CD4-positive, alpha-beta T cell treated with Interleukin-1 beta for 1 hour (primary cell): ENCODE results near the gene SLC51B.
A peak's percentile ranks its signal among the peaks of the same experiment; 100 is the strongest.
"Not testable (repeated sequence)": the region's sequence is repeated elsewhere in the genome, so short reads cannot be mapped to it uniquely, and the experiment has no call there.

ENCODE experiments used
- DNase-seq, 2 donors: peaks; one replicate each; pipeline ENCODE4 v3.0.0-alpha.2; 2020 to 2022

SLC51B gene

GRCh38 chr15:65042776-65043327, 2.3 kb upstream of the SLC51B start:
- no peak for DNase-seq

GRCh38 chr15:65044218-65044617, 969 bp upstream of the SLC51B start:
- DNase-seq: not testable (repeated sequence)

GRCh38 chr15:65048241-65048640, 3.1 kb downstream of the SLC51B start:
- DNase-seq: no peak

- peak; percentile 88 to 92 for DNase-seq
These were observed 4.2 kb downstream of the SLC51B start for GRCh38 chr15:65049418-65049840.

GRCh38 chr15:65050270-65050669, 5.1 kb downstream of the SLC51B start:
- DNase-seq: no peak

- no peak for DNase-seq
These were observed 6.1 kb downstream of the SLC51B start for GRCh38 chr15:65051266-65051665.

GRCh38 chr15:65052956-65053355, 7.8 kb downstream of the SLC51B start:
- DNase-seq: no peak

- peak; percentile 48 to 50 for DNase-seq
These were observed 9.4 kb downstream of the SLC51B start for GRCh38 chr15:65054333-65055200.

- DNase-seq: no peak
These were observed 10.1 kb downstream of the SLC51B start for GRCh38 chr15:65055201-65055870.

- DNase-seq: no peak
These were observed 10.9 kb downstream of the SLC51B start for GRCh38 chr15:65056106-65056505.

- no peak for DNase-seq
These were observed 11.8 kb downstream of the SLC51B start for GRCh38 chr15:65056868-65057548.

- no peak for DNase-seq
These were observed 12.4 kb downstream of the SLC51B start for GRCh38 chr15:65057549-65057940.

GRCh38 chr15:65058394-65059368, 13.5 kb downstream of the SLC51B start:
- DNase-seq: no peak

GRCh38 chr15:65059369-65059750, 14.2 kb downstream of the SLC51B start:
- no peak for DNase-seq

GRCh38 chr15:65059931-65060596, 14.9 kb downstream of the SLC51B start:
- no peak for DNase-seq

- no peak for DNase-seq
These were observed 15.6 kb downstream of the SLC51B start for GRCh38 chr15:65060641-65061397.

- DNase-seq: no peak
These were observed 16.9 kb downstream of the SLC51B start for GRCh38 chr15:65062061-65062460.

GRCh38 chr15:65062726-65063125, 17.5 kb downstream of the SLC51B start:
- no peak for DNase-seq

- no peak for DNase-seq
These were observed 20.9 kb downstream of the SLC51B start for GRCh38 chr15:65066001-65066634.

- no peak for DNase-seq
These were observed 21.6 kb downstream of the SLC51B start for GRCh38 chr15:65066635-65067316.
